Measurements from ENCODE around the gene DAB2IP.
A peak's percentile ranks its signal among the peaks of the same experiment; 100 is the strongest.

The DAB2IP gene

GRCh38 chr9:121745396-121745695, 93.9 kb downstream of the DAB2IP start:
- Histone ChIP-seq H3K9me3 (ENCODE audit: low read length) (no peaks in the 10 kb centered on the region), H3K27me3 (ENCODE audit: control insufficient read depth in 1 of 2, insufficient read depth in 2 of 2, low read length in 2 of 2) (no peaks in the 10 kb centered on the region), H3K4me1 (ENCODE audit: insufficient read depth, low read length) (peaks cover 78% of the 10 kb centered on the region), H3K4me3 (ENCODE audit: low read depth in 1 of 2, low read length in 2 of 2) (peak overlapping the region in 1 of 2 donors; percentile 69), H3K36me3 (ENCODE audit: insufficient read depth, low read length) (no peaks in the 10 kb centered on the region), H3K27ac (ENCODE audit: low read depth, low read length) (peak overlapping the region; percentile 70), H3K9ac (ENCODE audit: low read length) (peak overlapping the region; percentile 59)

GRCh38 chr9:121746411-121746810, 95.0 kb downstream of the DAB2IP start:
- no peak overlapping the region for H3K9ac ChIP-seq (ENCODE audit: low read length)
- peaks cover 72% of the 10 kb centered on the region for H3K4me1 ChIP-seq (ENCODE audit: insufficient read depth, low read length)
- no peaks in the 10 kb centered on the region for H3K27me3 ChIP-seq (ENCODE audit: control insufficient read depth in 1 of 2, insufficient read depth in 2 of 2, low read length in 2 of 2)
- no peak overlapping the region for H3K4me3 ChIP-seq (ENCODE audit: low read depth in 1 of 2, low read length in 2 of 2)
- no peaks in the 10 kb centered on the region for H3K9me3 ChIP-seq (ENCODE audit: low read length)
- H3K36me3 ChIP-seq (ENCODE audit: insufficient read depth, low read length): no peaks in the 10 kb centered on the region
- peak overlapping the region; percentile 38 for H3K27ac ChIP-seq (ENCODE audit: low read depth, low read length)

GRCh38 chr9:121746866-121747265, 95.4 kb downstream of the DAB2IP start:
- no peak overlapping the region for H3K27ac ChIP-seq (ENCODE audit: low read depth, low read length)
- H3K9me3 ChIP-seq (ENCODE audit: low read length): no peaks in the 10 kb centered on the region
- no peaks in the 10 kb centered on the region for H3K27me3 ChIP-seq (ENCODE audit: control insufficient read depth in 1 of 2, insufficient read depth in 2 of 2, low read length in 2 of 2)
- no peaks in the 10 kb centered on the region for H3K36me3 ChIP-seq (ENCODE audit: insufficient read depth, low read length)
- H3K9ac ChIP-seq (ENCODE audit: low read length): no peak overlapping the region
- H3K4me1 ChIP-seq (ENCODE audit: insufficient read depth, low read length): peaks cover 72% of the 10 kb centered on the region
- no peak overlapping the region for H3K4me3 ChIP-seq (ENCODE audit: low read depth in 1 of 2, low read length in 2 of 2)

- Histone ChIP-seq H3K4me1 (ENCODE audit: insufficient read depth, low read length) (peaks cover 74% of the 10 kb centered on the region), H3K27me3 (ENCODE audit: control insufficient read depth in 1 of 2, insufficient read depth in 2 of 2, low read length in 2 of 2) (no peaks in the 10 kb centered on the region), H3K9me3 (ENCODE audit: low read length) (no peaks in the 10 kb centered on the region), H3K4me3 (ENCODE audit: low read depth in 1 of 2, low read length in 2 of 2) (no peak overlapping the region), H3K27ac (ENCODE audit: low read depth, low read length) (peak overlapping the region; percentile 84), H3K9ac (ENCODE audit: low read length) (no peak overlapping the region), H3K36me3 (ENCODE audit: insufficient read depth, low read length) (no peaks in the 10 kb centered on the region)
Measured at GRCh38 chr9:121748074-121748473, 96.6 kb downstream of the DAB2IP start.

GRCh38 chr9:121748727-121749423, 97.4 kb downstream of the DAB2IP start:
- Histone ChIP-seq H3K9ac (ENCODE audit: low read length) (no peak overlapping the region), H3K36me3 (ENCODE audit: insufficient read depth, low read length) (no peaks in the 10 kb centered on the region), H3K27ac (ENCODE audit: low read depth, low read length) (peak overlapping the region; percentile 84), H3K9me3 (ENCODE audit: low read length) (no peaks in the 10 kb centered on the region), H3K27me3 (ENCODE audit: control insufficient read depth in 1 of 2, insufficient read depth in 2 of 2, low read length in 2 of 2) (no peaks in the 10 kb centered on the region), H3K4me1 (ENCODE audit: insufficient read depth, low read length) (peaks cover 77% of the 10 kb centered on the region), H3K4me3 (ENCODE audit: low read depth in 1 of 2, low read length in 2 of 2) (peak overlapping the region in 1 of 2 donors; percentile 1)

- Histone ChIP-seq H3K4me1 (ENCODE audit: insufficient read depth, low read length) (peaks cover 77% of the 10 kb centered on the region), H3K9ac (ENCODE audit: low read length) (no peak overlapping the region)
Measured at GRCh38 chr9:121749614-121750013, 98.2 kb downstream of the DAB2IP start.

GRCh38 chr9:121750259-121750714, 98.9 kb downstream of the DAB2IP start:
- Histone ChIP-seq H3K27me3 (ENCODE audit: control insufficient read depth in 1 of 2, insufficient read depth in 2 of 2, low read length in 2 of 2) (no peaks in the 10 kb centered on the region), H3K9me3 (ENCODE audit: low read length) (no peaks in the 10 kb centered on the region), H3K4me1 (ENCODE audit: insufficient read depth, low read length) (peaks cover 77% of the 10 kb centered on the region), H3K36me3 (ENCODE audit: insufficient read depth, low read length) (no peaks in the 10 kb centered on the region), H3K4me3 (ENCODE audit: low read depth in 1 of 2, low read length in 2 of 2) (no peak overlapping the region), H3K27ac (ENCODE audit: low read depth, low read length) (peak overlapping the region; percentile 84), H3K9ac (ENCODE audit: low read length) (no peak overlapping the region)

More at GRCh38 chr9:121749614-121750013, 98.2 kb downstream of the DAB2IP start:
- peak overlapping the region; percentile 84 for H3K27ac ChIP-seq (ENCODE audit: low read depth, low read length)
- no peaks in the 10 kb centered on the region for H3K36me3 ChIP-seq (ENCODE audit: insufficient read depth, low read length)
- no peaks in the 10 kb centered on the region for H3K9me3 ChIP-seq (ENCODE audit: low read length)
- H3K27me3 ChIP-seq (ENCODE audit: control insufficient read depth in 1 of 2, insufficient read depth in 2 of 2, low read length in 2 of 2): no peaks in the 10 kb centered on the region
- peak overlapping the region in 1 of 2 donors; percentile 1 for H3K4me3 ChIP-seq (ENCODE audit: low read depth in 1 of 2, low read length in 2 of 2)

- Histone ChIP-seq H3K4me1 (ENCODE audit: insufficient read depth, low read length) (peaks cover 83% of the 10 kb centered on the region), H3K27me3 (ENCODE audit: control insufficient read depth in 1 of 2, insufficient read depth in 2 of 2, low read length in 2 of 2) (no peaks in the 10 kb centered on the region), H3K9ac (ENCODE audit: low read length) (no peak overlapping the region), H3K27ac (ENCODE audit: low read depth, low read length) (peak overlapping the region; percentile 19), H3K36me3 (ENCODE audit: insufficient read depth, low read length) (no peaks in the 10 kb centered on the region), H3K9me3 (ENCODE audit: low read length) (no peaks in the 10 kb centered on the region), H3K4me3 (ENCODE audit: low read depth in 1 of 2, low read length in 2 of 2) (no peak overlapping the region)
Measured at GRCh38 chr9:121750715-121751623, 99.5 kb downstream of the DAB2IP start.

- Histone ChIP-seq H3K9me3 (ENCODE audit: low read length) (no peaks in the 10 kb centered on the region), H3K4me1 (ENCODE audit: insufficient read depth, low read length) (peaks cover 85% of the 10 kb centered on the region), H3K9ac (ENCODE audit: low read length) (no peak overlapping the region), H3K36me3 (ENCODE audit: insufficient read depth, low read length) (peaks cover 2% of the 10 kb centered on the region), H3K27ac (ENCODE audit: low read depth, low read length) (peak overlapping the region; percentile 19), H3K4me3 (ENCODE audit: low read depth in 1 of 2, low read length in 2 of 2) (no peak overlapping the region), H3K27me3 (ENCODE audit: control insufficient read depth in 1 of 2, insufficient read depth in 2 of 2, low read length in 2 of 2) (no peaks in the 10 kb centered on the region)
Measured at GRCh38 chr9:121751686-121752445, 100.4 kb downstream of the DAB2IP start.

- no peak overlapping the region for H3K27ac ChIP-seq (ENCODE audit: low read depth, low read length)
- H3K9me3 ChIP-seq (ENCODE audit: low read length): no peaks in the 10 kb centered on the region
- H3K9ac ChIP-seq (ENCODE audit: low read length): no peak overlapping the region
- H3K4me1 ChIP-seq (ENCODE audit: insufficient read depth, low read length): peaks cover 85% of the 10 kb centered on the region
- H3K27me3 ChIP-seq (ENCODE audit: control insufficient read depth in 1 of 2, insufficient read depth in 2 of 2, low read length in 2 of 2): no peaks in the 10 kb centered on the region
- H3K36me3 ChIP-seq (ENCODE audit: insufficient read depth, low read length): peaks cover 12% of the 10 kb centered on the region
- no peak overlapping the region for H3K4me3 ChIP-seq (ENCODE audit: low read depth in 1 of 2, low read length in 2 of 2)
Measured at GRCh38 chr9:121752929-121753328, 101.5 kb downstream of the DAB2IP start.

Data from muscle layer of colon (tissue), 2 donors.